Lung (tissue), 12 donors: ENCODE measurements around the gene MAP3K7. TPM values are rescaled to one million over a fixed set of nuclear protein-coding genes. Genes with fewer than 3 reads are reported as not detected.

Source experiments
- ATAC-seq: fragments of 200-7000 bp; cut with Tn5 transposase; one replicate; pipeline ENCODE4 v1.9.1; 2020; ENCODE audit warnings: moderate number of reproducible peaks; ENCODE audit not compliant: insufficient read depth, low FRiP score
- DNase-seq, 3 donors: peaks; one replicate each; pipeline ENCODE4 v3.0.0-alpha.2; 2013 to 2017
- H3K27ac ChIP-seq, 2 donors: one replicate each; pipeline ENCODE4 v1.5.1; 2013; ENCODE audit warnings: mild to moderate bottlenecking in 2 of 2, moderate library complexity in 2 of 2, control low read depth in 1 of 2, inconsistent platforms in 1 of 2, low read depth in 1 of 2, low read length in 1 of 2
- H3K27me3 ChIP-seq, 3 donors: one replicate each; pipeline ENCODE4 v1.5.1; 2013; ENCODE audit warnings: low read length in 2 of 3; ENCODE audit not compliant: control insufficient read depth in 3 of 3, insufficient read depth in 3 of 3
- H3K36me3 ChIP-seq, 4 donors: one replicate each; pipeline ENCODE4 v1.5.1; 2013; ENCODE audit warnings: low read length in 4 of 4, mild to moderate bottlenecking in 1 of 4, moderate library complexity in 1 of 4; ENCODE audit not compliant: control insufficient read depth in 4 of 4, insufficient read depth in 4 of 4
- H3K4me1 ChIP-seq, 5 donors: one replicate each; pipeline ENCODE4 v1.5.1; 2013; ENCODE audit warnings: low read length in 5 of 5, mild to moderate bottlenecking in 2 of 5, moderate library complexity in 1 of 5; ENCODE audit not compliant: control insufficient read depth in 5 of 5, insufficient read depth in 5 of 5
- H3K4me3 ChIP-seq: one replicate; pipeline ENCODE4 v1.5.1; 2013; ENCODE audit warnings: mild to moderate bottlenecking, control low read depth, moderate library complexity
- H3K9ac ChIP-seq, 2 donors: one replicate each; pipeline ENCODE4 v1.5.1; 2013; ENCODE audit warnings: low read length in 2 of 2, control low read depth in 1 of 2; ENCODE audit not compliant: insufficient read depth in 1 of 2
- H3K9me3 ChIP-seq, 4 donors: one replicate each; pipeline ENCODE4 v1.5.1; 2013; ENCODE audit warnings: low read length in 3 of 4, mild to moderate bottlenecking in 1 of 4, moderate library complexity in 1 of 4; ENCODE audit not compliant: control insufficient read depth in 4 of 4, insufficient read depth in 3 of 4
- CTCF ChIP-seq: IDR thresholded peaks from 2 replicates; pipeline ENCODE4 v1.5.1; 2012; ENCODE audit warnings: mild to moderate bottlenecking; ENCODE audit errors: control extremely low read depth, extremely low read depth
- WGBS, 2 donors: extraction: QIAGEN DNeasy Blood & Tissue Kit; methylation state at CpG; one replicate each; pipeline ENCODE4 v1.1.7; 2013; 5-methylcytosine and 5-hydroxymethylcytosine counted together
- polyA plus RNA-seq, 2 donors: library from polyadenylated mRNA; stranded (reverse); fragments of 200-250 nt; gene quantifications; one replicate each; pipeline ENCODE4 v1.2.1, GENCODE V29; 2013
- total RNA-seq, 2 donors: library from RNA; depleted of rRNA in 1 of 2; stranded (reverse); fragments of >200 nt in 1 of 2; gene quantifications; one replicate each; pipeline ENCODE4 v1.2.1, GENCODE V29; 2014 to 2021
- donor health status: control.
- donor health status: control.
- donor health status: Bipolar disorder and iron deficiency.
- donor health status: healthy.
- donor health status: DM: yes; HTN: yes; CAD: no.

Gene MAP3K7
- total and polyA plus RNA-seq, 4 donors: 10.5 to 45.8 (median 15.7) TPM

DNA sequence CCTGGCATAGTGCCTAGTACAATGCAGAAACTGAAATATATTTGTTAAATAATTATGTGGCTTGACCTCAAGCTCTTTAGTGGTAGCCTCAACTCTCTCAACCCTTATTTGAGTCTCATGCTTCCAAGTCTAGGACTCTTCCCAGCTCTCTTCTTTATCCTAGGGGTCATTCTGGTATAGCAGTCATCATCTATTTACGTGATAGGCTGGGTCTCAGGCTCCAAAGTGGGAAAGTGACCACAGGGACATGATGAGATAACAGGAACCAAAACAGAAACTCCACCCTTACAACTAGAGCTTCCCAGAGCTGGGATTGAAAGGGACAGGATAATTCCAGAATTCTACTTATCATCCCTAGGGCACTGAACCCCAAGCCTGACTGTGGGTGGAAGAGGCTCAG lies 17.7 kb upstream of the MAP3K7 start:
- H3K4me3 ChIP-seq: no peak overlapping the region
- H3K4me1 ChIP-seq: no peaks in the 10 kb centered on the region
- TF ChIP-seq CTCF: no peak
- peaks cover 0 to 2% (median 0%) of the 10 kb centered on the region in 3 donors for H3K27me3 ChIP-seq
- H3K9ac ChIP-seq: no peak overlapping the region
- H3K9me3 ChIP-seq: peaks cover 0 to 2% (median 0%) of the 10 kb centered on the region in 4 donors
- ATAC-seq (no peak), DNase-seq (no peak)
- WGBS, 2 donors: 72 to 85% methylated on average over 1 of the region's 1 CpG
- no peak overlapping the region for H3K27ac ChIP-seq
- no peaks in the 10 kb centered on the region for H3K36me3 ChIP-seq

GRCh38 chr6:90599151-90599550 lies 12.3 kb upstream of the MAP3K7 start:
- H3K4me3 ChIP-seq: no peak overlapping the region
- H3K27me3 ChIP-seq: peaks cover 0 to 5% (median 2%) of the 10 kb centered on the region in 3 donors
- no peak for TF ChIP-seq CTCF
- no peaks in the 10 kb centered on the region for H3K36me3 ChIP-seq
- H3K27ac ChIP-seq: no peak overlapping the region
- ATAC-seq: no peak
- no peak overlapping the region for H3K9ac ChIP-seq
- DNase-seq: no peak
- no peaks in the 10 kb centered on the region for H3K9me3 ChIP-seq
- 78 to 86% methylated on average over 4 of the region's 4 CpGs for WGBS, 2 donors
- no peaks in the 10 kb centered on the region for H3K4me1 ChIP-seq

DNA sequence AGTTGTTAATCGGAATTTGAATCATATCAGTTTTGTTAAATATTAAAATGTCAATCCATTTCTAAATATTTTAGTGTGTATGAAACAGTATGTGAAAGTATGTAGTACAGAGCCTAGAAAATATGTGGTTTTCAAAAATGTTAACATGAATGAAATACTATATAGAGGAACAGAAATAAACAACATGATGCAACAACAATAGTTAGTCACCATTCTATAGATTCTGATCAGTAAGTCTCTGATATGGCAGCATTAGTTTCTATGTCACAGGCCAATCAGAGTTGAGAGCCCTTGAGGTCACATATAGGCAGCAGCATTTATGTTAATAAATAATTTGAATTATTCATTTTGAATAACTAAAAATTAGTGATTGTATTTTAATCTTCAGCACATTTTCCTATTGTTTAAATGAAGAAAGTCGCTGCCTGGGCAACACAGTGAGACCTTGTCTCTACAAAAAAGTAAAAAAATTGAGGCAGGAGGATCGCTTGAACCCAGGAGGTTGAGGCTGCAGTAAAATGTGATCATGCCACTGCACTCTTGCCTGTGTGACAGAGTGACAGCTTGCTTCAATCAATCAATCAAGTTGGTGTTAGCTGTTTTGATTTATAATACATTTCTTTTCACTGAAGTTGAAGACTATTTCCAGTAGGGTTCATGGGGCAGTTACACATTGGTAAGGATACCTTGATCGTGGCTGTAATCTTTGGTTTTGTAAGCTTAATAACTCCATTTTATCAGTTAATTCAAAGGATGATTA lies 11.5 kb upstream of the MAP3K7 start:
- 83 to 90% methylated on average over 4 of the region's 4 CpGs for WGBS, 2 donors
- H3K36me3 ChIP-seq: no peaks in the 10 kb centered on the region
- no peak for TF ChIP-seq CTCF
- peaks cover 0 to 5% (median 2%) of the 10 kb centered on the region in 3 donors for H3K27me3 ChIP-seq
- H3K9ac ChIP-seq: no peak overlapping the region
- H3K4me3 ChIP-seq: no peak overlapping the region
- no peaks in the 10 kb centered on the region for H3K4me1 ChIP-seq
- no peaks in the 10 kb centered on the region for H3K9me3 ChIP-seq
- ATAC-seq (no peak), DNase-seq (no peak)
- H3K27ac ChIP-seq: no peak overlapping the region
